ENCODE results near the gene KIAA1958.

- TF ChIP-seq CTCF (IDR thresholded peaks at IDR 0.05) (no peak), POLR2A (IDR thresholded peaks at IDR 0.05) (no peak)
Observed at GRCh38 chr9:112508377-112508776, 21.8 kb downstream of the KIAA1958 start.

Measured in Peyer's patch (tissue), 4 donors.